ENCODE data around the gene PGAP3. TPM values are rescaled to one million over a fixed set of nuclear protein-coding genes. Genes with fewer than 3 reads are reported as not detected.
A peak's percentile ranks its signal among the peaks of the same experiment; 100 is the strongest.

The PGAP3 gene
- total RNA-seq, 1 donor from 2014 or later, result 24.9 TPM

DNA sequence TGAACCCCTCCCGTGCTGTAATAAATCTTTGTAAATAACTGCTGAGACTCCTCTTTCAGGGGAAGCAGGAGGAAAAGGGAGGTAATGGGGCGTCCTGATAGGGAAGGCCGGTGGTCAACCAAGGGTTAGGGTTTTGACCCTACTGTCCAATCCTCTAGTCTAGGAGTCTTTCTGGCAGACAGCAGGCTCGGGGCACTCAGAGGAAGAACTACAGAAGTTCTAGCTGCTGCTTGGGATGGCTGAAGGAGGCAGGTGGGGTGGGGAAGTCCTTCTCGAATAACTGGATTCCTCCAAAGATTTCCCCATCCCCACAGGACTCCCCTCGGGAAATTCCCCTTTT lies 51.3 kb downstream of the PGAP3 start:
- Mint-ChIP-seq H3K9me3 (ENCODE audit: low read depth) (no peaks in the 10 kb centered on the region), H3K4me3 (ENCODE audit: unreplicated experiment) (peak overlapping the region; percentile 79), H3K36me3 (ENCODE audit: low read depth) (no peaks in the 10 kb centered on the region), H3K27ac (ENCODE audit: unreplicated experiment) (peak overlapping the region; percentile 49), H3K4me1 (ENCODE audit: low read depth) (peaks cover 31% of the 10 kb centered on the region), H3K27me3 (ENCODE audit: low read depth) (peaks cover 5% of the 10 kb centered on the region)
- TF ChIP-seq, protein P1, sequence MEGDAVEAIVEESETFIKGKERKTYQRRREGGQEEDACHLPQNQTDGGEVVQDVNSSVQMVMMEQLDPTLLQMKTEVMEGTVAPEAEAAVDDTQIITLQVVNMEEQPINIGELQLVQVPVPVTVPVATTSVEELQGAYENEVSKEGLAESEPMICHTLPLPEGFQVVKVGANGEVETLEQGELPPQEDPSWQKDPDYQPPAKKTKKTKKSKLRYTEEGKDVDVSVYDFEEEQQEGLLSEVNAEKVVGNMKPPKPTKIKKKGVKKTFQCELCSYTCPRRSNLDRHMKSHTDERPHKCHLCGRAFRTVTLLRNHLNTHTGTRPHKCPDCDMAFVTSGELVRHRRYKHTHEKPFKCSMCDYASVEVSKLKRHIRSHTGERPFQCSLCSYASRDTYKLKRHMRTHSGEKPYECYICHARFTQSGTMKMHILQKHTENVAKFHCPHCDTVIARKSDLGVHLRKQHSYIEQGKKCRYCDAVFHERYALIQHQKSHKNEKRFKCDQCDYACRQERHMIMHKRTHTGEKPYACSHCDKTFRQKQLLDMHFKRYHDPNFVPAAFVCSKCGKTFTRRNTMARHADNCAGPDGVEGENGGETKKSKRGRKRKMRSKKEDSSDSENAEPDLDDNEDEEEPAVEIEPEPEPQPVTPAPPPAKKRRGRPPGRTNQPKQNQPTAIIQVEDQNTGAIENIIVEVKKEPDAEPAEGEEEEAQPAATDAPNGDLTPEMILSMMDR (IDR thresholded peaks at IDR 0.05), result no peak
- DNase-seq (ENCODE audit: low spot score), result no peak

DNA sequence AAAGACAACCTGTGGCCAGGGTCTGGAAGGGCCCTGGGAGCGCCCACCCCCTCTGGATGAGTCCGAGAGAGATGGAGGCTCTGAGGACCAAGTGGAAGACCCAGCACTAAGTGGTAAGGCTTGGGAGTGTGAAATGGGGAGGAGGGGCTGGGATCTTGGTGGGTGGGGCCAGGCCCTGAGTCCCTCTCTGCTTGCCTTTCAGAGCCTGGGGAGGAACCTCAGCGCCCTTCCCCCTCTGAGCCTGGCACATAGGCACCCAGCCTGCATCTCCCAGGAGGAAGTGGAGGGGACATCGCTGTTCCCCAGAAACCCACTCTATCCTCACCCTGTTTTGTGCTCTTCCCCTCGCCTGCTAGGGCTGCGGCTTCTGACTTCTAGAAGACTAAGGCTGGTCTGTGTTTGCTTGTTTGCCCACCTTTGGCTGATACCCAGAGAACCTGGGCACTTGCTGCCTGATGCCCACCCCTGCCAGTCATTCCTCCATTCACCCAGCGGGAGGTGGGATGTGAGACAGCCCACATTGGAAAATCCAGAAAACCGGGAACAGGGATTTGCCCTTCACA lies 52.2 kb downstream of the PGAP3 start:
- Mint-ChIP-seq H3K4me3 (ENCODE audit: unreplicated experiment) (no peak overlapping the region), H3K27me3 (ENCODE audit: low read depth) (peaks cover 11% of the 10 kb centered on the region), H3K9me3 (ENCODE audit: low read depth) (no peaks in the 10 kb centered on the region), H3K4me1 (ENCODE audit: low read depth) (peaks cover 31% of the 10 kb centered on the region), H3K36me3 (ENCODE audit: low read depth) (no peaks in the 10 kb centered on the region), H3K27ac (ENCODE audit: unreplicated experiment) (no peak overlapping the region)
- TF ChIP-seq, protein P1 (IDR thresholded peaks at IDR 0.05), result no peak
- no peak for DNase-seq (ENCODE audit: low spot score)

DNA sequence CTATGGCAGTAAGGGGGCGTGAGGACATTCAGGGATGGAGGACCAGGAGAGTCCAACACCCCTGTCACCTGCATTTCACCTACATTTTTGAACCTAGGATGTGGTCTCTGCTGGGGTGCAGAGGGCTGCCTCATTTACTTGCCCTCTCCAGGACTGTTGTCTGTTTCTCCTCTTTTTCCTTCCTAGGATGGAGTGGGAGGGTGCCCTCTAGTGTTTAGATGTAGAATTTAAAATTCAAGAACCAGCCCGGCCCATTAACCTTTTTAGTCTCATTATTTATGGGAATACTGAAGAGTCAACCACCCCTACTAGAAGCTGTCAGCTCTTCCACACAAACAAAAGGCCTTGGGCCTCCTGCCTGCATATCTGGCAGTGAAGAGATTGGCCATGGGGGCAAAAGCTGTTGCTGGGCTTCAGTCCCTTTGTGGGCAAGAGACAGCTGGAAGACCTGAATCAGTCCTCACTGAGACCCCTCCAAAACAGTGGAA lies 53.4 kb downstream of the PGAP3 start:
- Mint-ChIP-seq H3K36me3 (ENCODE audit: low read depth) (no peaks in the 10 kb centered on the region), H3K4me3 (ENCODE audit: unreplicated experiment) (no peak overlapping the region), H3K27me3 (ENCODE audit: low read depth) (peaks cover 15% of the 10 kb centered on the region), H3K9me3 (ENCODE audit: low read depth) (no peaks in the 10 kb centered on the region), H3K27ac (ENCODE audit: unreplicated experiment) (no peak overlapping the region), H3K4me1 (ENCODE audit: low read depth) (peaks cover 27% of the 10 kb centered on the region)
- no peak for DNase-seq (ENCODE audit: low spot score)
- TF ChIP-seq, protein P1 (IDR thresholded peaks at IDR 0.05), result peak; percentile 89

DNA sequence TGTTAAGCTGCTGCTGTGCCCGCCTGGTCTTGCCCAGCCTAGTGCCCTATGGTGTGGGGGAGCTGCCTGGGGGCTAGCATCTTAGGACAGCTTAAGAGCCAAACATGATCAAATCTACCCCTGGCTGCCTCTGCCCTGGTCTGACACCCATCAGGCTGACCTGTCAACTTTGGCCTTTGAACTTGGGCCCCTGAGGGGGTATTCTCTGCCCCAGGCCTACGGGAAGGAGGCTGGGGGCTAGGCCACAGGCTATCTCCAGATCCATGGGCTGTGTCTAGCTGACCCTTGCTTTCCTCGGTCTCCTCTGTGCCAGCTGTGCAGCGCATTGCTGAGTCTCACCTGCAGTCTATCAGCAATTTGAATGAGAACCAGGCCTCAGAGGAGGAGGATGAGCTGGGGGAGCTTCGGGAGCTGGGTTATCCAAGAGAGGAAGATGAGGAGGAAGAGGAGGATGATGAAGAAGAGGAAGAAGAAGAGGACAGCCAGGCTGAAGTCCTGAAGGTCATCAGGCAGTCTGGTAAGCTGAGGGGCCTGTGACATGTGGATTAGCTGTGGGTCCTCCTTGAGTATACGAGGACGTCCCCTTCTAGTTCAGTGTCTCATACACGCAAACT lies 54.2 kb downstream of the PGAP3 start:
- Mint-ChIP-seq H3K27me3 (ENCODE audit: low read depth) (peaks cover 17% of the 10 kb centered on the region), H3K4me1 (ENCODE audit: low read depth) (peaks cover 20% of the 10 kb centered on the region), H3K36me3 (ENCODE audit: low read depth) (no peaks in the 10 kb centered on the region), H3K4me3 (ENCODE audit: unreplicated experiment) (no peak overlapping the region), H3K9me3 (ENCODE audit: low read depth) (no peaks in the 10 kb centered on the region), H3K27ac (ENCODE audit: unreplicated experiment) (no peak overlapping the region)
- TF ChIP-seq, protein P1 (IDR thresholded peaks at IDR 0.05), result no peak
- DNase-seq (ENCODE audit: low spot score), result no peak

DNA sequence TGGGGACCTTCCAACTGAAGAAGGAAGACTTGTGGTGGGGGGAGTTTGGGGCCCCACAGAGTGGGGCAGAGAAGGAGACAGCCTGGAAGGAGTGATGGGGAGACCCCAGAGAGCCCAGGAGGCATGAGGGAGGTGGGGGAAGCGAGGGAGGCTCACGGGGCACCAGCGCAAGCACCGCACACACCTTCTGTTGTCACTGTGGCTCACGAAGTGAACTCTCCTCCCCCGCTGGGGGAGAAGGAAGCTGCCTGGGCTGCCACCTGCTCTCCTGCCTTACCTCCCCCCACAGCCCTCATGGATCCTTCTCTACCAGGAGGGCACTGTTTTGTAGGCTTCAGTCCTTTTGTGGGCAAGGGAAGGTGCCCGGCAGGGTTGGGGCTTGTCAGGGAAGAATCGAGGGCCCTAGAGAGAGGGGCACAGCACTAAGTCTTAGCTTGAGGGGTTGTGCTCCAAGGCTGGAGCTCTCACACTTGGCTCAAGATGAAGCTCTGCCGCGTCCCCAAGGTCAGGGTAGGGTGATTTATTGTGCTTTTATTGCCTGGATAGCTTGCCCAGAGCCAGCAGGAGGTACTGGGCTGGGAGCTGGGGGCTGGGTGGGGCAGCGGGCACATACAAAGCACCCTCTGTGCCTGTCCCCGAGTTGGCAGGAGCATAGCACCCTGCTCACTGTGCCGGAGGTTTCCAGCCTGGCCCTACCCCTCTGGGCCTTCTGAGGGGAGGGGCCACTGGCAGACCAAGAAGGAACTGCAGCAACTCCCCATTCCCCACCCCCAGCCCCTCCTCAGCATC lies 55.5 kb downstream of the PGAP3 start:
- TF ChIP-seq, protein P1 (IDR thresholded peaks at IDR 0.05), result no peak
- no peak overlapping the region for H3K27ac Mint-ChIP-seq (ENCODE audit: unreplicated experiment)
- H3K36me3 Mint-ChIP-seq (ENCODE audit: low read depth), result no peaks in the 10 kb centered on the region
- peaks cover 7% of the 10 kb centered on the region for H3K4me1 Mint-ChIP-seq (ENCODE audit: low read depth)
- H3K27me3 Mint-ChIP-seq (ENCODE audit: low read depth), result peaks cover 25% of the 10 kb centered on the region
- H3K4me3 Mint-ChIP-seq (ENCODE audit: unreplicated experiment), result no peak overlapping the region
- no peak for DNase-seq (ENCODE audit: low spot score)
- no peaks in the 10 kb centered on the region for H3K9me3 Mint-ChIP-seq (ENCODE audit: low read depth)

Data from chondrocyte (in vitro differentiated cells).